Activated T-cell treated with anti-CD3 and anti-CD28 coated beads, Interleukin-2, amount 50 U/mL, for 1 hour (primary cell): ENCODE data around the gene IFI6.
A peak's percentile ranks its signal among the peaks of the same experiment; 100 is the strongest.
"Not testable (repeated sequence)": the region's sequence is repeated elsewhere in the genome, so short reads cannot be mapped to it uniquely, and the experiment has no call there.

Experiments used
- DNase-seq: peaks from one replicate; pipeline ENCODE4 v3.0.0-alpha.2; 2020

The IFI6 gene

DNA sequence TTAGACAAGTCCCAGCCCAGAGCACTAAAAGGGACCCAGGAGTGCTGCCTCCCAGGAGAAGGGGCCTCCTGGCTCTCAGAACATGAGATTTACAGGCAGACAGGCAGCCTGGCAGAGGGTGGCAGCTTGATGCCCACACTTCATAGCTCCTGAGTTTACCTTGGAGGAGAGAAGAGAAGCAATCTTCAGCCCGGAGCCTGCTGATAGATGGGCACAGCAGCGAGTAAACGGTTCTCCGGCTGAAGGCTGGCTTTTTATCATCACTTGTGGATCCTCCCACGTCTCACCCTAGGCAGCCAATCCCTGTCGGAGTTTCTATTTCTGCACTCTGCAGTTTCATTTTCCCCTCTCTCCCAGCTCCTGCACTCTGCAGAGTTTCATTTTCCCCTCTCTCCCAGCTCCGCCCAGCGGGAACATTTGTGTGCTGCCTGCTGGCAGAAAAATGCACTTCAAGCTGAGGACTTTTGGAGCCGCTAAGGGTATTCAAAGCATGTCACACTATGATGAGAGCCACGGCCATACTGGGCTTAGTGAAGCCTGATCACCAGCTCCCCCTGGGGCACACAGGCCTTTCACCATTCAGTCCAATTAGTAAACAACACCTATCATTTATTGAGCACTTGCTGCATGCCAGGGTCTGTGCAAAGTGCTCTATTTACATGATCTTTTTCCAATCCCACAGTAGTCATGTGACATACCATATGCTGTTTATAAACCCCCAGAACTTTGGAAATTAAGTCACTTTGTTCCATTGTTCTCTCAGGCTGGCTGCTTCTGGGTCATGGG is at the start of gene IFI6:
Gene IFI6 (minus strand): TSS at position 229 of the 786 bp plus-strand sequence. CDS start 2,878 bp downstream, outside the sequence.
- peak; percentile 73 for DNase-seq

DNA sequence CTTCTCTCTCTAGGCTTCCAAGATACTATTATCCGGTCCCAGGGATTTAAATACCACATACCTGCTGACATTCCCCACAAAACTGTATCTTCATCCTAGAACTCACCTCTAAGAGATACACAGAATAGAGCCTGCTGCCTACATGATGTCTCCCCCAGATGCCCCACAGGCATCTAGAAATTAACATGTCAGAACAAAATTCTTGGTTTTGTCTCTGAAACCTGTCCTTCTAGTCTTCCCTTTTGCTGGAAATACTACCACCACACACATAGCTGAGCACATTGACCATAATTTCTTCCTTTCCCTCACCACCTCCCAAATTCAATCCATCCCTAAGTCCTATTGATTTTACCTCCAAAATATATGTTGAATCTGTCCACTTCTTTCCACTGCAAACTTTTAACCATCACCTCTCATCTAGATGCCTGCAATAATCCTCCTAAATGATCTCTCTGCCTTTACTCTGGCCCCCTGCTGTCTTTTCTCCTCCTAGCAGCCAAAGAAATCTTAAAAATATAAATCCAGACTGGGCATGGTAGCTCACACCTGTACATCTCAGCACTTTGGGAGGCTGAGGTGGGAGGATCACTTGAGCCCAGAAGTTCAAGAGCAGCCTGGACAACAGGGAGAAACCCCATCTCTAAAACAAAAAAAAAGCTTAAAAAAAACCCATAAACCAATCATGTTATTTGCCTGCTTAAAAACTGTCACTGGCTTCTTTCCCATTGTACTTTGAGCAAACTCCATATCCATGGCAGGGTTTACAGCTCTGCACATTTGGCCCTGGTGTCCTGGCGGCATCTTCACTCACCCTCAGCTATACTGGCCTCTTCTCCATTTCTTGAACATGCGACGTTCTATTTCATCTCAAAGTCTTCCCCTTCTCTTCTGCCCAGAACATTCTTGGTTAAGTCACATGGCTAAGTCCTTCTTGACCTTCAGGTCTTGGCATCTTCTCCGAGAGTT is 47.6 kb upstream of the IFI6 start:
- no peak for DNase-seq

DNA sequence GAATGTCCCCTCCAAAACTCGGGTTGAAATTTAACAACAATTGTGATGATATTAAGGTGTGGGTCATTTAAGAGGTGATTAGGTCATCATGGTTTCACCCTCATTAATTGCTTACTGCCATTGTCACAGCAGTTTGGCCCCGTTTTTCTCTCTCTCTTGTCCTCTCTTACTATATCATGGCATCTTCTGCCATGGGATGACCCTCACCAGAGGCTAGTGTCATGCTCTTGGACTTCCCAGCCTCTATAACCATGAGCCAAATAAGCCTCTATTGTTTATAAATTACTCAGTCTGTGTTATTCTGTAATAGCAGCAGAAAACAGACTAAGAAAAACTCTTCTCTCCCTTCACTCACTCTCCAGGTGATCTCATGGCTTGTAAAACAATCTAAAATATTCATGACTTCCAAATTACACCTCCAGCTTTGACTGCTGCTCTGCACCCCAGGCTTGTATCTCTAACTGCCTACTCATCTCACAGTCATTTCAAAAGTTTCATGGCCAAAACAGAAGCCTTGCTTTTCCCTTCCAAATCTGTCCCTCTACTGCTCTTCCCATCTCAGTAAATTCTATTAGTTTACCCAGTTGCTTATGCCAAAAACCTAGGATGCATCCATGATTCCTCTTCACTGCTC is 44.4 kb upstream of the IFI6 start:
- no peak for DNase-seq

- no peak for DNase-seq
Measured at GRCh38 chr1:27713869-27714513, 42.0 kb upstream of the IFI6 start.

DNA sequence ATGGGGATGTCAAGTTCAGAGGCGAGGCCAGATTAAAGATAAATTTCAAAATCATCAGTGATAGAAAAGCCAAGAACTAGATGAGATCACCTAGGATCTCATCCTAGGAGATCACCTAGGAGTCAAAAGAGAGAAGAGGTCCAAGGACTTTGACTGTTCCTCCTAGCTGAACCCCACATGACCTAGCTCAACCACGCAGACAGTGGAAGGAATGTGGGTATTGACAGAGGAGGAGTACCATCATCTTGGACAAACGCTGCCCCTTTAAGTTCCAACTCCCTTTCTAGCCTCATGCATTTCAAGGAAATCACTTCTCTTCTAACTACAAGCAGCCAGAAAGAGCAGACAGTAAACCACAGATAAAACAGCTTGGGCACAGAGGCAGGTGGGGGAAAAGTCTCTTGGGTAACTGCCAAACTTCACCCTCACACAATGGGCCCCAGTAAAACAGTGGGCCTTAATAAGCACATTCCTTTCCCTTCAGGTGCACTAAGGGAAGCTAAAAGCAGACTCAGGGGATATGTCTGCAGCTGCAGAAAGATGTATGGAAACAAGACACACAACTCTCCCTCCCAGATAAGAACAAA is 41.2 kb upstream of the IFI6 start:
- DNase-seq: no peak

- DNase-seq: no peak
Measured at GRCh38 chr1:27710574-27710973, 38.6 kb upstream of the IFI6 start.

DNA sequence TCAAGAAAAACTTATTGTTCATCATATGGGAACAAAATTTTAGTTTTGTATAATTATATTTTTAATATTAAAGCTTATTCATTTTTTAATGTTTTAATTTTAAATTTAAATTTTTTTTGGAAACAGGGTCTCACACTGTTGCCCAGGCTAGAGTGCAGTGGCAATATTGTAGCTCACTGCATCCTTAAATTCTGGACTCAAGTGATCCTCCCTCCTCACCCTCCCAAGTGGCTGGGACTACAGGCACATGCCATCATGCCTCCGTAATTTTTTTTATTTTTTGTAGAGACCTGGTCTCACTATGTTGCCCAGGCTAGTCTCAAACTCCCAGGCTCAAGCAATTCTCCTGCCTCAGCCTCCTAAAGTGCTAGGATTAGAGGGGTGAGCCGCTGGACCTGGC is 33.6 kb upstream of the IFI6 start:
- no peak for DNase-seq

DNA sequence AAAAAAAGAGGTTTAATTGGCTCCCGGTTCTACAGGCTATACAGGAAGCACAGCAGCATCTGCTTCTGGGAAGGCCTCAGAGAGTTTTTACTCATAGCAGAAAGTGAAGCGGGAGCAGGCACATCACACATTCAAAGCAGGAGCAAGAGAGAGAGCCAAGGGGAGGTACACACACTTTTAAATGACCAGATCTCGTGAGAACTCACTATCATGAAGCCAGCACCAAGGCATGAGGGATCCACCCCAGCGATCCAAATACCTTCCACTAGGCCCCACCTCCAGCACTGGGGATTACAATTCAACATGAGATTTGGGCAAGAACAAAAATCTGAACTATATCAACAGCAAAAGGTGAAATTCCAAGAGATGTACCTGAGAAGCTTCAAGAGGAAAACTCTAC is 33.0 kb upstream of the IFI6 start:
- DNase-seq: no peak

DNA sequence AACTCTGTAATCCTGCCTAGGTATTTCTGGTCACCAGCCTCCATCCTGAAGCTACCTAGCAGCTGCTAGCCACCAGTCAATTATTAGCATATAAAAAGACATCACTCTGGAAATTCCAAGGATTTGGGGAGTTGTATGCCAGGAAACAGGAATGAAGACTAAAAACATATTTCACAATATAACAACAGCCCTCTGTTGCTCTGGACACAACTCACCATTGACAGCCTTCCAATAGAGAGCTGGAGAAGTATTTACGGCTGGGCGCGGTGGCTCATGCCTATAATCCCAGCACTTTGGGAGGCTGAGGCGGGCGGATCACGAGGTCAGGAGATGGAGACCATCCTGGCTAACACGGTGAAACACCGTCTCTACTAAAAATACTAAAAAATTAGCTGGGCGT is 24.8 kb upstream of the IFI6 start:
- DNase-seq: not testable (repeated sequence)

DNA sequence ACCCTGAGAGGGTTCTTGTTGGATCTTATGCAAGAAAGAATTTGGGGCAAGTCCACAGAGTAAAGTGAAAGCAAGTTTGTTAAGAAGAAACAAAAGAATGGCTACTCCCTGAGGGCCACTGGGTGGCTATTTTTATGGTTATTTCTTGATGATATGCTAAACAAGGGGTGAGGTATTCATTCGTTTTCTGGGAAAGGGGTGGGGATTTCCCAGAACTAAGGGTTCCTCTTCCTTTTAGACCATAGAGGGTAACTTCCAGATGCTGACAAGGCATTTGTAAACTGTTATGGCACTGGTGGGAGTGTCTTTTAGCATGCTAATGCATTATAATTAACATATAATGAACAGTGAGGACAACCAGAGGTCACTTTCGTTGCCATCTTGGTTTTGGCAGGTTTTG is 18.2 kb upstream of the IFI6 start:
- no peak for DNase-seq

DNA sequence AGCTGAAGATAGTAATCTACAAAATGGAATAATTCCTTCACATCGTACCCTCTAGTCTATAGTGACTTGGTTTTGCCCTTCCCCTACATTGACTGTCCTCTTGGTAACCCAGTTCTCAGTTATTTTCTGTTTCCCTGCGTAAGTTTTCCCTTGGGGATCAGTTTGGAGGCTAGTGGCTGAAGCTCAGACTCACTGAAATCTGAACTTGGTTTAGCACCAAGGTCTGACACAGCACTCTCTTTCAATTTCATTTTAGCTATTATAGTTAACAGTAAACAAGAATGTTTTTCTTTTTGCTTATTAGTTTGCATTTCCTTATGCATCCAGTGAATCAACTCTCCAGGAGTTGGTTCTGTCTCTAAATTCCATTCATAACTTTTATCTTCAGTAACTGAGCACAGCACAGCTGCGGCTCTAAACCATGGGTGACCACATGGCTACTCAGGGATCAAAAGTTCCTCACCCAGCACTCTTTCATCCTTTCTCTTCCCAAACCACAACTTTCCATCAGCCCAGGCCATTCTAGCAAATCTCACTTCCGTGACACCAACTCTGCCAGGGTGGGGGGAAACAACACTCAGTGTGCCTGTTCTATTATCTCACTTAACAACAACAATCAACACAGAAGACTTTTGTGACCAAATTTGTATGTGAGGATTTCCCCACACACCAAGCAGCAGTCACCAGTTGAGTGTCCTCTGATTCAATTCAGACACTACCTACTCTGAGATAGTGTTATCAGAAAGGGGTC is 17.6 kb upstream of the IFI6 start:
- no peak for DNase-seq

- no peak for DNase-seq
Measured at GRCh38 chr1:27687906-27688305, 15.9 kb upstream of the IFI6 start.

DNA sequence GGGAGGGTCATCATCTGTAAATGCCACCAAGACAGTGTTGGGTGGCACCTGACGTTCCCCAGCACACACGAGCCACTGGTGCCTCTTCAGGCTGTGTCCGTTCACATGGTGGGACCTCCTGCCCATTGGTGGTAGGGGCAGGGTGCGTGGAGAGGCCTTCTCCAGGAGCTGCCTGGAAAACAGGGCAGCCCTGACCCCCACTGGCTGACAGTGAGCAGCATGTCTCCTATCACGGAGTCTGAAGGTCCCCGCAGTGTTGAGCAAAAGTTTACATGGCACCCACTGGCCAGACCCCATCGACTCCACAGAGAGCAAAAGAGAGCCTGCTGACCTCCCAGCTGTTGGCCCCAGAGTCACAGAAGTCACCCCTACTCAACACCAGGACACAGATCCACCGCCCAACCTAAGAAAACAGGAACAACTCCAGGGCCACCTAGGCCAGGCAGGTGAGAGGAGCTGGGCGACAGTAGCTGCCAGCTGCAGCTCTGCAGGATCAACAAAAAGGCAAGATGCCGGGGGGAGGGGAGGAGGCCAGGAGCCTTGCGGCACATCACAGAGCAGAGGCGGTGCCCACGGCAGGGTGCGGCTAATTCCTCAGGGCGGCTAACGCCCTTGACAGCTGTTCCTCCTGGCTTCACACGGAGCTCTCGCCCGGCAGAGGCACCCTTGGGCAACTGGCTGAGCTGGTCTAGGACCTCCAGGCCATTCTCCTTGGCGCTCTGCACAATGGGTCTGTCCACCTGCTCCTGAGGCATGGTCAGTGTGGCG is 14.4 kb upstream of the IFI6 start:
- no peak for DNase-seq

GRCh38 chr1:27684176-27684575 is 12.2 kb upstream of the IFI6 start:
- DNase-seq: no peak

DNA sequence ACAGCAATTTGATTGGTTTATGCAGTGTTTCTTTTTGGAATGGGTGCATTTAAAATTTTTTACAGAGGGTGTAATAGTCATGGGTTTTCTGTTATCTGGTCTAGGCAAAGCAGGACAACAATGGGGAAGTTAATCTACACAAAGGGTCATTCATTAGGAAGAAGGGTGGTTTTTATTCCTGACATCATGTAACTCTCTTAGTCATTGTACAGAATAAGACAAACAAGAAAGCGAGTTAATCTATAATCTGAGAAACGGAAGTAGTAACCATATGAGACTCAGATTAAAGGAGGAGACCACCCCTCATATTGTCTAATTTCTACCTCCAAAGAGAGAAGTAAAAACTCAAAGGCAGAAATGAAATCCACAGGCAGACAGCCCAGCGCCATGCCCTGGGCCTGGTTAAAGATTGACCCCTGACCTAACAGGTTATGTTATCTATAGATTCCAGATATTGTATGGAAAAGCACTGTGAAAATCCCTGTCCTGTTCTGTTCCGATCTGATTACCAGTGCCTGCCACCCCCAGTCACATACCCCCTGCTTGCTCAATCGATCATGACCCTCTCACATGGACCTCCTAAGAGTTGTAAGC is 10.5 kb upstream of the IFI6 start:
- no peak for DNase-seq

GRCh38 chr1:27681580-27681979 is 9.6 kb upstream of the IFI6 start:
- not testable (repeated sequence) for DNase-seq

DNA sequence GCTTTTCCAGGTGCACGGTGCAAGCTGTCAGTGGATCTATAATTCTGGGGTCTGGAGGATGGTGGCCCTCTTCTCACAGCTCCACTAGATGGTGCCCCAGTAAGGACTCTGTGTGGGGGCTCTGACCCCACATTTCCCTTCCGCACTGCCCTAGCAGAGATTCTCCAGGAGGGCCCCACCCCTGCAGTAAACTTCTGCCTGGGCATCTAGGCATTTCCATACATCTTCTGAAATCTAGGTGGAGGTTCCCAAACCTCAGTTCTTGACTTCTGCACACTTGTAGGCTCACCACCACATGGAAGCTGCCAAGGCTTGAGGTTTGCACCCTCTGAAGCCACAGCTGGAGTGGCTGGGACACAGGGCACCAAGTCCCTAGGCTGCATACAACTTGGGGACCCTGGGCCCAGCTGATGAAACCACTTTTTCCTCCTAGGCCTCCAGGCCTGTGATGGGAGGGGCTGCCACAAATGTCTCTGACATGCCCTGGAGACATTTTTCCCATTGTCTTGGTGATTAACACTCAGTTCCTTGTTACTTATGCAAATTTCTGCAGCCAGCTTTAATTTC is 8.3 kb upstream of the IFI6 start:
- not testable (repeated sequence) for DNase-seq

- DNase-seq: no peak
Measured at GRCh38 chr1:27678747-27679146, 6.8 kb upstream of the IFI6 start.

DNA sequence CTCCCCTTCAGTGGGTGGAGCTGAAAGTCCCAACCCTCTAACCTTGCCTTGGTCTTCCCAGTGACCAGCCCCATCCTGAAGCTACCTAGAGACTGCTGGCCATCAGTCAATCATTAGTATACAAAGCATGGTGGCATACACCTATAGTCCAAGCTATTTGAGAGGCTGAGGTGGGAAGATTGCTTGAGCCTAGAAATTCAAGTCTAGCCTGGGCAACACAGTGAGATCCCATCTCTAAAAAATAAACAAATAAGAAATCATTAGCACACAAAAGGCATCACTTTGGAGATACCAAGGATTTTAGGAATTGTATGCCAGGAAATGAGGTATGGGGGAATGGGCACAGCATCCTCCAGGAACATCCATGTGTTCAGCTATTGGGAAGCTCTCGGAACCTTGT is 4.4 kb upstream of the IFI6 start:
- DNase-seq: no peak

GRCh38 chr1:27672750-27673112 is 739 bp upstream of the IFI6 start:
- no peak for DNase-seq
